Measurements from ENCODE around the gene EMC7.
"Not testable (repeated sequence)": the region's sequence is repeated elsewhere in the genome, so short reads cannot be mapped to it uniquely, and the experiment has no call there.

The EMC7 gene

DNA sequence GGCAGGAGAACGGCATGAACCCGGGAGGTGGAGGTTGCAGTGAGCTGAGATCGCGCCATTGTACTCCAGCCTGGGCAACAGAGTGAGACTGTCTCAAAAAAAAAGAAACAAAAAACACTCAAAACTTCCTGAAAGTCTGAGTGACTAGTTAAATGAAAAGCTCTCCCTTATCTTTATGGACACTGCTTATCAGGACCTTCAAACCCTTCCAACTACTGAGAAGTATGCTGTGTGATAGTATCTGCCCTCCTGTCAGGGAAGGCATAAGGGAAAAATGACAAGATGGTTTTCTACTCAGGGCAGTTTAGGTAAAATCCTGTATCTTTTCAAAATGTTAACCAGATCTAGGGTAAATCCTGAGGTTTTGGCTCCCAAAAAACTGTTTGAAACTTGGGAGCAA is 21.8 kb downstream of the EMC7 start:
- no peak for DNase-seq

DNA sequence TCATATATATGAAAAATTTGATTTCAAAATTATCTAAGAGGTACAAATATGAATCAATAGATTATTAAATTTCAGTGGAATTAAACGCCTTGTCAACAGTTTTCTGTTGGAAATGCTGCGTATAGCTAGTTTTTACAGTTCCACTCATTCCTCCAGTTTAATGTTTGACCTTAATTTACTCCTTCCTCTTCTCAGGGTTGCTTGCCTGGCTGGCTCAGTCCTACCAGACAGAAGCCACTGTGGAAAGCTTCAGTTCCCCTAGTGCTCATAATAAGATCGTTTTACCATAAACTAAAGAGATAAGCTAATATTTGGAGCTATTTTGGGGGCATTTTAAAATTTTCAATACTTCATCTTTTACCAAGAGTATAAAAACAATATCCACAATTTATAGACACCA is 22.8 kb downstream of the EMC7 start:
- no peak for DNase-seq

DNA sequence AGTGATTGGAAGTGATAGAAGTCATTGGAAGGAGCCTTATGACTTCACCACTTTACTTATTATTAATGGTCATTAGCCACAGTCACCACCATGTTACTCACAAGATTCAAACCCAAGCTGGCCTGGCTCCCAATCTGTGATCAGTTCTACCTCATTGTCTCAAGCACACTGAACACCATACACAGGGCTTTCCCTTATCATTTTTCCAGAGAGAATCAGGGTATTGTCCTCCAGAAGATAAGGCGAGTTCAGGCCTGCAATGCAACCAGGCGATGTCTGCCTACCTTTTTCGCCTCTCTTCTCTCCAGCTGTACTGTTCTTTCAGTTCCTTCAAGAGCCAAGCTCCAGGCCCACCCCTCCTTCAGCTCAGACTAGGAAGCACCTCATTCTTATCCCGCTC is 24.9 kb downstream of the EMC7 start:
- no peak for DNase-seq

DNA sequence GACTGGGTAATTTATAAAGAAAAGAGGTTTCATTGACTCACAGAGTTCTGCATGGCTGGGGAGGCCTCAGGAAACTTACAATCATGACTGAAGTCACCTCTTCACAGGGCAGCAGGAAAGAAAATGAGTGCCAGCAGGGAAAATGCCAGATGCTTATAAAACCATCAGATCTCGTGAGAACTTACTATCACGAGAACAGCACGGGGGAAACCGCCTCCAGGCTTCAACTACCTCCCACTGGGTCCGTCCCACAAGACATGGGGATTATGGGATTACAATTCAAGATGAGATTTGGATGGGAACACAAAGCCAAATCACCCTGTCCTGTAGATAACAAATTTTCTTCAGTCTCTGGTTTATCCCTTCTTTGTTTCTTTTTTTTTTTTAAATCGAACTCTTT is 31.7 kb downstream of the EMC7 start:
- DNase-seq: no peak

DNA sequence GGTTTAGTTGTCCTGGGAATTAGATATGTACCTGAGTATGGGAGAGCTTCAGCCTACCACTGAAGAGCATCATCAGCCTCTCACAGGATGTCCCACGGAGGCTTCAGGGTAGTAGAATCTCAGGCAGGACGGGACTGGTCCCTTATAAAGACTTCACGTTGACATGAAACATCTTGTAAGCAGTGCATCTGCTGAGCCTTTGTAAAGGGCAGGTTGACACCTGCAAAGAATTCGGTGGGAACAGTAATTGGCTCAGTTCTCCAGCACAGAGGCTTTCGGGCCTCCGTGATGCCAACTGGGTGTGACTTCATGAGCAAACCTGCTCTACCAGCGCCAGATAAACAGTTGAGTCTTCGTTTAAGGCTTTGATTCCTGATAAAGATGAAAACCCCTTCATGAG is 35.7 kb downstream of the EMC7 start:
- no peak for DNase-seq

DNA sequence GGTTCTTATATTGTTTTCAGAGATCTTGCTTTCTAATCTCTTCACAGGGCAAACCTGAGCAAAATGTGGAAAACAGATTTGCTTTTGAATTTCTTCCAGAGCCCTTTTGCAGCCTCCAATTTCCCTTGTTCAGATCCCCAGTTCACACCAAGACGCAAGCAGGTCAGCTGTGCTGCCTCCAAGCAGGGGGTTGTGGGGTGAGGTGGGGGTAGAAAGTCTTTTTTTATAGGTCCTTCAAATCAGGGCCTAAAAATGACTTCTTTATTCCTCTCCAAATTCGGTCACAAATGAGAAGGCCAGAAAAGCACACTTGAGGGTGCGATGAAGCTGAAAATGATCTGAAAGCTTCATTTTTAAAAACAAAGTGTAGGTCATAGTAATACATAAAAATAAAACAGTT is 36.4 kb downstream of the EMC7 start:
- no peak for DNase-seq

DNA sequence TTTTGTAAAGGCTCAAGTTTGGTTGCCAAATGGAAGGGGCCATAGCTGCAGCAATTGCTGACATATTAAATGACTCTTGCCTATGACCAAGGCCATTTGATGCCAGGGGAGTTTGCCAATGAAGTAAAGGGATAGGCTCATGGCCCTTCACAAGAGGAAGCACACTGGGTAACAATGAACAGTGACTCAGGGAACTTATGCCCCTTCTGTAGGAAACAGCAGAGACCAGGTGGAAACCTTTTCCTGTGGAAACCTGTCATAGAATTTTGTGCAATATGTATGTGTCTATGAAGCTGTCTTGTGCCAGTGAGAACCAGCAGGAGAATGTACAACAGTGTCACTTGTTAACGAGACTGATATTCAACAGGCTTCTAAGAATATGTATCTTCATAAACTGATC is 37.2 kb downstream of the EMC7 start:
- no peak for DNase-seq

DNA sequence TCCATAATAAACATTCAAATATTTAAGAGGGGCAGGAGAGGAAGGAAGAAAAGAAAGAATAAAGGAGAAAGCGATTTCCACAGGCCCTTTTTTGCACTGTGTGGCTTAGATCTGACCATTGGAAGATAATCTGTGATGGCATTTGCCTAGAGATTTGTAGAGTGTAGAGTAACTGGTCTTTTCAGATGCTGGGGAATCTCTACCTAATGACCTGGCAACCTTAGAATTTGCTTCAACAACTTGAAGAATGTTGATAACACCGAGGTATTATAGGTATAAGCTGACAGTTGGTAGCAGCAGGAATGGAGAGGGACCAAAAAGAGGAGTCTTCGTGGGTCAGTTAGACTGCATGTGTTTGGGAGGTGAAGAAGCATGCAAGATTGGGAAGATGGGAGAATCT is 41.7 kb downstream of the EMC7 start:
- DNase-seq: no peak

DNA sequence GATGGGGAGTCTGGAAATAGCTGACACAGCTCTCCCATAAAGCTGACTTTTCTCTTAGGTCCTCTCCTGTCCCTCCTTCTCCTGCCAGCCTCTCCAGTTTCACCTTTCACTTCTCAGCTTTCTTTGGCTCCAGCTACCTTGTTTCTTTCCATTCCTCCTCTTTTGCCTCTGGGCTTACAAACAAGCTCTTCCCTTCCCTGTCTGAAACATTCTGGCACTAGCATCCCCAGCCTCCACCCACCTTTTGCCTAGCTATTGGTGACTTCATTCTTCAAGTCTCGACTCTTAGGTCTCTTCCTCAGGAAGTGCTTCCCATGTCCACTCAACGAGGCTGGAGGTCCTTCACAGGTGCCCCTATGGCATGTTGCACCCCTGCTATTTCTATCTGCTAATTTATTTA is 42.2 kb downstream of the EMC7 start:
- DNase-seq: no peak

DNA sequence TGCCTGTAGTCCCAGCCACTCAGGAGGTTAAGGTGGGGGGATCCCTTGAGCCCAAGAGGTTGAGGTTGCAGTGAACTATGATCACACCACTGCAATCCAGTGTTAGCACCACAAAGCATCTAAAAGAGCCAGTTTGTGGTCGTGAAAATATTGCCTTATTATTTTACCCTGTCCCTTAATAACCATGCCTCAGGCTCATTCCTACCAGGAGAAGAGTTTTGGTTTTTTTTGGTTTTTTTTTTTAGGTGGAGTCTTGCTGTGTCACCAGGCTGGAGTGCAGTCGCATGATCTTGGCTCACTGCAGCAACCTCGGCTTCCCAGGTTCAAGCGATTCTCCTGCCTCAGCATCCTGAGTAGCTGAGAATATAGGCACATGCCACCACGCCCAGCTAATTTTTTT is 44.8 kb downstream of the EMC7 start:
- DNase-seq: no peak

DNA sequence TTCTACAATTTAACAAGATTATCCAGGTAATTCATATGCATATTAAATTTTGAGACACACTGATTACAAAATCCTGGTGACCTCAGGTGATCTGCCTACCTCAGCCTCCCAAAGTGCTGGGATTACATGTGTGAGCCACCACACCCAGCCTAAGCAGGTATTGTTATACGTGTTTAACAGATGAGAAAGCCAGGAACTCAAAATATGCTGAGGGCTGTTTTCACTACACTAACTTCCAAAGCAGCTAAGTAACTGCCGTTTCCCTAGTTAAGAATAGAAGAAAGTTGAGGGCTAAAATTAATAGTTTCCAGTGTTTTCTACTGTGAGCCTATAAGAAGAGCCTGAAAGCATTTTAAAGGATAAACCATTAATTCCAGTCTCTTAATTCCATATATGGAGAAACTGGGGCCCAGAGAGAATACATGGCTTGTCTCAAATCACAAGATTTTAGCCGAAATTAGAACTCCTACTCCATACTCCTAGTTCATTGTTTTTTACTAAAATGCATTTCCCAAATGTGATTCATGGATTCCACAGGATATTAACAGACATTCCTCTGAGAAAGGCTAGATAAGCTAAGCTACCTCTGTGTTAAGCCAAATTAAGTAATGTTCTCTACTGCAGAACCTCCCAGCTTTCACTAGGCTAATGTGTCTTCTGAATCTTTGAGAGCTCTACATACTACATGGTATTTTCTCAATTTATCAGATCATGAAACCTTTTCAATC is 45.6 kb downstream of the EMC7 start:
- DNase-seq: no peak

DNA sequence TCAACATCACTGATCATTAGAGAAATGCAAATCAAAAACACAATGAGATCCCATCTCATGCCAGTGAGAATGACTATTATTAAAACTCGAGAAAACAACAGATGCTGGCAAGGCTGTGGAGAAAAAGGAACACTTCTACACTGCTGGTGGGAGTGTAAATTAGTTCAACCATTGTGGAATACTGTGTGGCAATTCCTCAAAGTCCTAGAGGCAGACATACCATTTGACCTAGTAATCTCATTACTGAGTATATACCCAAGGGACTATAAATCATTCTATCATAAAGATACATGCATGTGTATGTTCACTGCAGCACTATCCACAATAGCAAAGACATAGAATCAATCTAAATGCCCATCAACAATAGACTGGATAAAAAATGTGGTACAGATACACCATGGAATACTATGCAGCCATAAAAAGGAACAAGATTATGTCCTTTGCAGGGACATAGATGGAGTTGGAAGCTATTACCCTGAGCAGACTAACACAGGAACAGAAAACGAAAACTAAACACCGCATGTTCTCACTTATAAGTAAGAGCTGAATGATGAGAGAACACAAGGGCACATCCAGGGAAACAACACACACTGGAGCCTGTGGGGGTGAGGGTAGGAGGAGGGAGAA is 47.5 kb downstream of the EMC7 start:
- no peak for DNase-seq

DNA sequence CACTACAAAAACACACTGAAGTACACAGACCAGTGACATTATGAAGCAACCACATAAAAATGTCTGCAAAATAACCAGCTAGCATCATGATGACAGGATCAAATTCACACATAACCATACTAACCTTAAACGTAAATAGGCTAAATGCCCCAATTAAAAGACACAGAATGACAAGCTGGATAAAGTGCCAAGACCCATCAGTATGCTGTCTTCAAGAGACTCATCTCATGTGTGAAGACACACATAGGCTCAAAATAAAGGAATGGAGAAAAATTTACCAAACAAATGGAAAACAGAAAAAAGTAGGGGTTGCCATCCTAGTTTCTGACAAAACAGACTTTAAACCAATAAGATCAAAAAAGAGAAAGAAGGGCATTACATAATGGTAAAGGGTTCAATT is 51.3 kb downstream of the EMC7 start:
- not testable (repeated sequence) for DNase-seq

DNA sequence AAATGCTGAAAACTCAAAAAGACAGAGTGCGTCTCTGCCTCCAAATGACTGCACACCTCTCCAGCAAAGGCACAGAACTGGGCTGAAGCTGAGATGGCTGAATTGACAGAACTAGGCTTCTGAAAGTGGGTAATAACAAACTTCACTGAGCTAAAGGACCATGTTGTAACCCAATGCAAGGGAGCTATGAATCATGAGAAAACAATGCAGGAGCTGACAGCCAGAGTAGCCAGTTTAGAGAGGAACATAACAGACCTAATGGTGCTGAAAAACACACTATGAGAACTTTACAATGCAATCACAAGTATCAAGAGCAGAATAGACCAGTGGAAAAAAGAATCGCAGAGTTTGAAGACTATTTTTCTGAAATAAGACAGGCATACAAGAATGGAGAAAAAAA is 52.5 kb downstream of the EMC7 start:
- no peak for DNase-seq

DNA sequence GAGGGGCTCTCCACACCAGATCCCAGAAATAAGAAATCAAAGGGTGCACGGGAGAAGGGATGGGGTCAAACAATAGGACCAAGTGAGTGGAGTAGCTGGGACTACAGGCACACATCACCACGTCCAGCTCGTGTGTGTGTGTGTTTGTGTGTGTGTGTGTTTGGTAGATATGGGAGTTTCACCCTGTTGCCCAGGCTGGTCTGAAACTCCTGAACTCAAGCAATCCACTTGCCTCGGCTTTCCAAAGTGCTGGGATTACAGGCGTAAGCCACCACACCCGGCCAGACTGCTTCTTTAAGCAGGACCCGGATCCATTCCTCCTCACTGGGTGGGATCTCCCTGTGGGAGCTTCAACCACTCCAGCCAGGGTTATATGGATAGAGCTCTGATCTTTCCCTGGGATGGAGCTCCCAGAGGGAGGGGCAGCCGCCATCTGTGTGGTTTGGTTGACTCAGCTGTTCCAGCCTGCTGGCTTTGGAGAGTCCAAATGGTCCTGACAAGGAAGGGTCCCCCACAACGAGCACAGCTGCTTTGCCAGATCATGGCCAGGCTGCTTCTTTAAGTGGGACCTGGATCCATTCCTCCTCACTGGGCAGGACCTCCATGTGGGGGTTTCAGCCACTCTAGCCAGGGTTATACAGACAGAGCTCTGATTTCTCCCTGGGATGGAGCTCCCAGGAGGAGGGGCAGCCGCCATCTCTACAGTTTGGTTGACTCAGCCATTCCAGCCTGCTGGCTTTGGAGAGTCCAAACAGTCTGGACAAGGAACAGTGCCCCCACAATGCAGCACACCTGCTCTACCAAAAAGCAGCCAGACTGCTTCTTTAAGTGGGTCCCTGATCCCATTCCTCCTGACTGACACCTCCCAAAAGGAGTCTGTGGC is 53.5 kb downstream of the EMC7 start:
- DNase-seq: no peak

DNA sequence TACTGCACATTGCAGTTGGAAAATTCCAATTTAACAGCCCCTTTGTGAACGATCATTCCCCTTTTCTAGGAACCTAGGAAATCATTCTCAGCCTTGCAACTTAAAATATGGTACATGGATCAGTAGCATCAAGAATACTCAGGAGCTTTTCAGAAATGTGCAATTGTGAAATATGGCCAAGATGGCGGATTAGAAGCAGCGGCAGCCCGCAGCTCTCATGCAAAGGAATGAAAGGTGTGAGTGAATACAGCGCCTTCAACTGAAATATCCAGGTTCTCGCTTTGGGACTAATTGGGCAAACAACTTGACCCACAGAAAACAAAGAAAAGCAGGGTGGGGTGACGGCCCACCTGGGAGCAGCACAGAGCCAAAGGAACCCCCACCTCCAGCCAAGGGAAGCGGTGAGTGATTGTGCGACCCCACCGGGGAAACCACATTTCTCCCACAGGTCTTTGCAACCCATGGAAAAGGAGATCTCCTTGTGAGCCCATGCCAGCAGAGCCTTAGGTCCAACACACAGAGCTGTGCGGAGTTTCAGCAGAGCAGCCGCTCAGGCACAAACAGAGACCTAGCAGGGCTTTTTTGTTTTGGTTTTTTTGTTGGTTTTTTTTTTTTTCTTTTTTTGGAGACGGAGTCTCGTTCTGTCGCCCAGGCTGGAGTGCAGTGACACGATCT is 55.1 kb downstream of the EMC7 start:
- DNase-seq: no peak

DNA sequence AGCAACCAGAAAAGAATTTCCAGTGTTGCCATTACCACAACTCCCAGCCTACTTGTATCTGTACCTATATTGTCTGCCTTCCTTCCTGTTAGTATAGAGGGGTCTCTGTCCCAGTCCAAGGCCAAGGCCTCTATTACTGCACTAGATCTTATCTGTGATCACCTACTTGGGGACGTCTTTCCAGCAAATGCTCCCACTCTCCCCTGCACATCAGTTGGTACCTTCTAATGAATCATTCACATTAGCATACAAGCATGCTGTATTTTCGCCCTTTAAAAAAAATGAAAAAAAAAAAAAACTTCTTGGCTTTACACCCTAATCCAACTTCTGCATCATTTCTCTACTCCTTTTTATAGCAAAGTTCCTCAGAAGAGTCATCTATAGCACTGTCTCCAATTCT is 57.8 kb downstream of the EMC7 start:
- no peak for DNase-seq

DNA sequence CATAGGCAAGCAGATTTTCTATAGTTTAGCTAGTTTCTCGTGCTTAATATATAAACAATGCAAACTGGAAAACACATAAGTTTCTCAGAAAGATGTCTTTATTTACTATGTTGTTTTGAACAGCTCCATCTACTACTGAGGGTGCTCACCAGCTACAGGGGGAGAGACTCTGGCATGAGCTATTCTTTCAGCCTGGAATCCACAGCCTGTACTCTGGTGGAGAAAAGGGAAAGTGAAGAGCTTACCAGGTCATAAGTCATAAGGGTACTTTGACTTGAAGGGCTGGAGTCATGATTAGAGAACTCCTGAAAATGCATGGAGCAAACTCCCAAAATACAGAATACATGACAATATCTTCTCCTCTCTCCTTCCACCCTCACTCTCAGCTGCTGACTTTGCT is 58.3 kb downstream of the EMC7 start:
- DNase-seq: no peak

DNA sequence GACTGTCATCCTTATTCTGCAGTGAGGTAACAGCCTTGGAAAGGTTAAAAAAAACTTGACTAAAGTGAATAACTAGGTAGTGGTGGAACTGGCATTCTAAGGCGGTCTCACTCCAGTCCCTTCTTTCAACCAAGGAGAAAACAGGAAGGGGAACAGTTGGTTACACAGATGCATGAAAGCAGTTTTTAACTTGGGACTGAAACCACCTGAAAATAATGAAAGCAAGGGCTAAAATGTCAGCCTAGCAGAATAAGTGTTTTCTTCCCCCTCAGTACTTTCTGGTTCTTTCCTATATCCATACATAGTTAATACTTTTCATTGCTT is 61.9 kb downstream of the EMC7 start:
- DNase-seq: no peak

DNA sequence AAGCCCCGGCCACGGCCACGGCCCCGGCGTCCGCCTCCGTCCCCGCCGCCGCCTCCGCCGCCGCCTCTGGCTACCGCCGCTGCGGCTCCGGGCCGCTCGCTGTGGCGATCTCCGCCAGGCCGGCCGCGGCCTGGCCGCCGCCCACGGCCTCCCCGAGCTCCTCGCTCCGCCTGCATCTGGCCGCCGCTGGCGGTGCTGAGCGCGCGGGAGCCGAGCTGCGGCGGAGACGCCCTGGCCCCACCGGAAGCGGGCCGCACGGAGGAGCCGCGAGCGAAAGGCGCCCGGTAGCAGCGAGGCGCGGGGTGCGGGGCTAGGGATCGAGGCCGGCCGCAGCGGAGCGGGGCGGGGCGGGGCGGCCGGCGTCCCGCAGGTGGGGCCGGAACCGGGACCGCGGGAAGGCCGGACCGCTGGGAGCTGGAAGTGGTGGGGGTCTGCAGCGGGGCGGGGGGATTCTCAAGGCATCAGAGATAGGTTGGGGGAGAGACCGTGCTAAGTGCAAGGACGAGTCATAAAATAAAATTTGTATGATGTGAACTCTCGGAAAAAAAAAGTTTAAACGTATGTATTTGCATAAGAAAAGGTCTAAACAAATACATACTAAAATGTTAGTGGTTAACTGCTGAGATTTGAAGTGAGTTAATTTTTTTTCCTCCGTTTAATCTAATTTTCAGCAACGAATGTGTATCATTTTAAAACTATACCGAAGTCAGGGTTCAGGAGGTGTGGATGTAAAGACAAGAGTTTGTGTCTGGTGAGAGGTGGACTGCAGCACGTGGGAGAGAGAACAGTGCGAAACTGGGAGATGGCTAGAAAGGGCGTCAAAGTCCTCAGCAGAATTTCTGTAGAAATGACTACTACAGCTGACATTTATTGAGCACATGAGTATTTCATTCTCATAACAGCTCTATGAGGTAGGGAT is 62.5 kb downstream of the EMC7 start, which contains the start of gene AVEN:
Gene AVEN, minus strand, starts transcription at position 334 of the 919 bp plus-strand sequence. Its CDS starts 158 bp downstream, at position 176.
- DNase-seq: peak; percentile 74

DNA sequence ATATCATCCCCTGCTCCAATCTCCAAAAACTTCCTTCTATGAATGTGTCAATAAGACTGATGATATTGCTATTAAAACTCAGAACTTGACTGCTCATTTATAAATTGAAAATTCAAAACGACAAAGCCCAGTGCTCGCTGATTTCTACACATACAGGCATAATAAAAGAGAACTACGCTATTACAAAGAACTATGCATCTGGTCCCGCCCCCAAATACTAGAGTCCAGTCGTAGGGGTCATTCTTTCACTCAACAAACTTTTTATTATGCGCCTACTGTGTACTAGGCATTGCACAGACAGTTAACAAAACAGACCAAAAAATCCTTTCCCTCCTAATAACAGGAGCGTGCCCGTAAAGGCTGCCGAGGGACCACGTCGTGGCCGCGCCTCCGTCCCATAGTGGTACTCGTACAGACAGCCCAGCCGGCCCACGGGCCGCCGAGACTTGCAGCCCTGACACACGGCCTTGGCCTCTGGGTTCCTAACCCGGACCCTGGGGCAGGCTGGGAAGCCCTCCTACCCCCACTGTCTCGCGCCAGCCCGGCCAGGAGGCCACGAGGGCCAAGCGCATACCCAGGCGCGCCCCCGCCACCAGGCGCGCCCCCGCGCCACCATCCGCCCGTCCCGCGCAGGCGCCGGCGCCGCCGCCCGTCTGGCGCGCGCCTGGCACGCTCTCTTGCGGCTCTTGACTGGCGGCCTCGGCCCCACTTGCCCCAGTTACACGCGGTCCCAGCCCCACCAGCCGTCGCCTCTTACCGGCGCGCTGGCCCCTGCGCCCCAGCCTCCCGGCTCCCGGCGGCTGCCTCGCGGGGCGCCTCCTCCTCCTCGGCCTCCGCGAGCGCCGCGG is 63.4 kb downstream of the EMC7 start:
- DNase-seq: peak; percentile 73
